HL-60 (cell line): Measurements from ENCODE around the gene MAPK10.
A peak's percentile ranks its signal among the peaks of the same experiment; 100 is the strongest.

Experiments used
- DNase-seq, 2 experiments: peaks; one replicate each; pipeline ENCODE4 v3.0.0-alpha.2; 2010 to 2020; ENCODE audit warnings: low read depth in 1 of 2, low spot score in 1 of 2
- H3K27ac ChIP-seq: fragments of 250-450 bp; sonication (Bioruptor Pico); replicated peaks from 2 replicates; pipeline ENCODE4 v1.5.1; 2020; ENCODE audit warnings: mild to moderate bottlenecking, moderate library complexity
- H3K27me3 ChIP-seq: fragments of 250-450 bp; sonication (Bioruptor Pico); 2 replicates; pipeline ENCODE4 v1.5.1; 2021; ENCODE audit warnings: mild to moderate bottlenecking, moderate library complexity; ENCODE audit not compliant: insufficient read depth, poor library complexity, severe bottlenecking
- H3K4me3 ChIP-seq: replicated peaks from 2 replicates; pipeline ENCODE4 v1.5.1; 2011; ENCODE audit warnings: mild to moderate bottlenecking, control low read depth, low read length; ENCODE audit not compliant: insufficient read depth
- CTCF ChIP-seq: IDR thresholded peaks from one replicate; pipeline ENCODE4 v1.5.1; 2011; ENCODE audit warnings: low read length, control low read depth, inconsistent platforms; ENCODE audit not compliant: insufficient read depth
- GABPA ChIP-seq: IDR thresholded peaks from 2 replicates; pipeline ENCODE4 v1.6.1; 2012; ENCODE audit warnings: low read depth
- POLR2AphosphoS5 ChIP-seq: IDR thresholded peaks from 2 replicates; pipeline ENCODE4 v1.6.1; 2012; ENCODE audit warnings: low read depth
- REST ChIP-seq: IDR thresholded peaks from 2 replicates; pipeline ENCODE4 v1.6.1; 2012; ENCODE audit warnings: low read depth; ENCODE audit not compliant: insufficient replicate concordance
- SPI1 ChIP-seq: IDR thresholded peaks from 2 replicates; pipeline ENCODE4 v1.6.1; 2012; ENCODE audit warnings: low read depth, mild to moderate bottlenecking, borderline replicate concordance

The MAPK10 gene

GRCh38 chr4:86048426-86048825 lies 311.4 kb downstream of the MAPK10 start:
- DNase-seq = no peak
- TF ChIP-seq GABPA = no peak
- TF ChIP-seq POLR2AphosphoS5 = no peak
- no peak for TF ChIP-seq SPI1
- no peak for TF ChIP-seq CTCF
- TF ChIP-seq REST = no peak
- Histone ChIP-seq H3K27me3 (peaks cover 2% of the 10 kb centered on the region), H3K4me3 (no peak overlapping the region), H3K27ac (no peak overlapping the region)

GRCh38 chr4:86044593-86044985 lies 315.3 kb downstream of the MAPK10 start:
- Histone ChIP-seq H3K27ac (no peak overlapping the region), H3K27me3 (peaks cover 2% of the 10 kb centered on the region), H3K4me3 (no peak overlapping the region)
- TF ChIP-seq POLR2AphosphoS5 (no peak), REST (no peak), CTCF (no peak), SPI1 (no peak), GABPA (no peak)
- no peak for DNase-seq

- H3K27me3 ChIP-seq = peaks cover 2% of the 10 kb centered on the region
- H3K4me3 ChIP-seq = no peak overlapping the region
- no peak overlapping the region for H3K27ac ChIP-seq
- TF ChIP-seq SPI1 = no peak
- TF ChIP-seq CTCF = peak; percentile 26
- DNase-seq = peak in 1 of 2 experiments; percentile 30
Observed at GRCh38 chr4:86043755-86044592, 315.9 kb downstream of the MAPK10 start.

- H3K4me3 ChIP-seq = no peak overlapping the region
- TF ChIP-seq POLR2AphosphoS5 (no peak), CTCF (no peak), REST (no peak), SPI1 (no peak), GABPA (no peak)
Observed at GRCh38 chr4:86038037-86038436, 321.8 kb downstream of the MAPK10 start.

More at GRCh38 chr4:86038037-86038436, 321.8 kb downstream of the MAPK10 start:
- Histone ChIP-seq H3K27me3 (no peaks in the 10 kb centered on the region), H3K27ac (no peak overlapping the region)
- no peak for DNase-seq
